ENCODE measurements around the gene FGF1. TPM values are rescaled to one million over a fixed set of nuclear protein-coding genes. Genes with fewer than 3 reads are reported as not detected.

The FGF1 gene
- total and polyA plus RNA-seq, 2 of the 4 experiments (the other 2 are of a cell fraction): 7.6 to 7.7 TPM

DNA sequence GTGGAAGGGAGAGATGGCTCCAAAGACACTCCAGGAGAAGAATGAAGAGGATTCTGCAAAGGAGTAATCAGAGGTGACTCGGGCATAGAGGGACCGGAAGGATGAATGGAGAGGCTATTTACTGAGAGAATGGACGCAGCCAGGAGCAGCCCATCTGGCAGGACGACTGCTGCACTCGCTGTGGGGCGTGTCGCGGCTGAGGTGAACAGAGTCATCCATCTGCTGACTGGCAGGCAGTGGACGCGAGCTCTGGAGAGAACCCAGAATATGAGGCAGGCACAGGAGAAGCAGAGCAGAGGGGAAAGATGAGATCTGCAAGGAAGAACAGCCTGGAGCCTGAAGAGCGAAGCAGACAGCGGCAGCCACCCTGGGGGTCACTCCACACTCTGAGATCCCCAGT, 16.4 kb downstream of the FGF1 start:
- H4K5ac ChIP-seq (ENCODE audit: low read depth, low read length): no peak overlapping the region
- intact Hi-C loops (cut with micrococcal nuclease): no loop called here
- no peak overlapping the region for H3K9ac ChIP-seq (ENCODE audit: low read depth, low read length)
- no peaks in the 10 kb centered on the region for H3K79me1 ChIP-seq (ENCODE audit: low read depth in 1 of 2, low read length in 2 of 2)
- H2AFZ ChIP-seq (replicated peaks; ENCODE audit: low read length, poor library complexity): no peak overlapping the region
- in situ Hi-C loops (cut with MboI; ENCODE audit: low sequenced_read_pairs): no loop called here
- peaks cover 16% of the 10 kb centered on the region for H3K4me1 ChIP-seq (ENCODE audit: control insufficient read depth, insufficient read depth, low read length)
- ChIA-PET CTCF (interaction anchor here (2.1 kb wide), 1 partner anchor 14 kb away, joined by 7 read pairs; no protein-coding TSS in a partner anchor), POLR2A (ENCODE audit: unreplicated experiment) (no interaction called here)
- no peak overlapping the region for H2AK9ac ChIP-seq (replicated peaks; ENCODE audit: low read depth, low read length, poor library complexity)
- no peak overlapping the region for H3K23ac ChIP-seq (ENCODE audit: low read depth, low read length)
- H4K20me1 ChIP-seq (ENCODE audit: insufficient read depth, low read length): no peaks in the 10 kb centered on the region
- H3K9me1 ChIP-seq (ENCODE audit: insufficient read depth, low read length): peaks cover 13% of the 10 kb centered on the region
- no peaks in the 10 kb centered on the region for H3K9me3 ChIP-seq (ENCODE audit: control insufficient read depth, insufficient read depth, low read length)
- H2BK120ac ChIP-seq (ENCODE audit: low read depth, low read length): peak overlapping the region; percentile 17; the same call in 1 of the 2 replicates
- no peak overlapping the region for H3K4me2 ChIP-seq (ENCODE audit: low read depth, low read length)
- no peak overlapping the region for H3K4me3 ChIP-seq (ENCODE audit: insufficient read depth, low read depth, low read length)
- 79% methylated on average over 5 of the region's 12 CpGs; no CpG with 5 or more reads in 1 of the 2 experiments for WGBS, 2 experiments (ENCODE audit: extremely low coverage in 2 of 2, insufficient read length in 1 of 2)
- H3K27ac ChIP-seq (ENCODE audit: insufficient read depth, low read length): no peak overlapping the region
- no peak overlapping the region for H3K56ac ChIP-seq (ENCODE audit: extremely low read depth, insufficient read depth, low read length)
- TF ChIP-seq MAZ (IDR thresholded peaks at IDR 0.05; ENCODE audit: borderline replicate concordance, low read depth, low read length) (no peak), MXI1 (IDR thresholded peaks at IDR 0.05; ENCODE audit: borderline replicate concordance, low read depth, low read length) (no peak), FOS (IDR thresholded peaks at IDR 0.05; ENCODE audit: low read depth, low read length) (no peak), MAFK (IDR thresholded peaks at IDR 0.05; ENCODE audit: low read depth, low read length) (no peak)
- no peak overlapping the region for H4K8ac ChIP-seq (ENCODE audit: low read depth in 2 of 2, low read length in 2 of 2)
- no peak overlapping the region for H2BK20ac ChIP-seq (ENCODE audit: low read depth, low read length)
- H2BK5ac ChIP-seq (ENCODE audit: low read depth, low read length, poor library complexity, severe bottlenecking): no peak overlapping the region
- no peak overlapping the region for H3K14ac ChIP-seq (replicated peaks; ENCODE audit: low read depth, low read length)
- no peak overlapping the region for H3K18ac ChIP-seq (ENCODE audit: low read depth, low read length)
- ATAC-seq (ENCODE audit: low read depth) (no peak), DNase-seq (no peak)
- dilution Hi-C loops (cut with HindIII; ENCODE audit: low sequenced_read_pairs, unreplicated experiment): no loop called here
- peak overlapping the region; percentile 78; the same call in 1 of the 2 replicates for H2AK5ac ChIP-seq (ENCODE audit: low read depth, low read length)
- peaks cover 1% of the 10 kb centered on the region; the same call in 1 of the 2 replicates for H3K27me3 ChIP-seq (ENCODE audit: control insufficient read depth, insufficient read depth, low read length)
- H3K4ac ChIP-seq (ENCODE audit: low read depth, low read length): no peak overlapping the region
- no peaks in the 10 kb centered on the region for H3K36me3 ChIP-seq (ENCODE audit: control insufficient read depth, insufficient read depth, low read length)
- no TSS peak for BruUV-seq (replicated peaks)
- no peak overlapping the region for H4K91ac ChIP-seq (ENCODE audit: insufficient read depth, low read depth, low read length)
- no peak overlapping the region for H2BK15ac ChIP-seq (ENCODE audit: low read depth, low read length)
